BE2C (cell line): ENCODE data around the gene NUDT7. TPM values are rescaled to one million over a fixed set of nuclear protein-coding genes. Genes with fewer than 3 reads are reported as not detected.

Source experiments
- DNase-seq: peaks from one replicate; pipeline ENCODE4 v3.0.0-alpha.2; 2020
- H3K27me3 ChIP-seq: fragments of 250-450 bp; sonication (Bioruptor Pico); 2 replicates; pipeline ENCODE4 v1.5.1; 2020; ENCODE audit warnings: mild to moderate bottlenecking
- H3K36me3 ChIP-seq: fragments of 250-450 bp; sonication (Bioruptor Pico); 2 replicates; pipeline ENCODE4 v1.5.1; 2020; ENCODE audit warnings: mild to moderate bottlenecking
- H3K4me1 ChIP-seq: fragments of 250-450 bp; sonication (Bioruptor Pico); 2 replicates; pipeline ENCODE4 v1.5.1; 2020
- H3K4me3 ChIP-seq: 2 replicates; pipeline ENCODE4 v1.5.1; 2011; ENCODE audit warnings: low read depth, low read length
- H3K9me3 ChIP-seq: fragments of 250-450 bp; sonication (Bioruptor Pico); 2 replicates; pipeline ENCODE4 v1.5.1; 2020
- CTCF ChIP-seq: IDR thresholded peaks from 2 replicates; pipeline ENCODE4 v1.5.1; 2012; ENCODE audit warnings: mild to moderate bottlenecking, low read depth, low read length
- polyA plus RNA-seq: library from polyadenylated mRNA; unstranded; fragments of >200 nt; gene quantifications from one replicate; pipeline ENCODE4 v1.2.1, GENCODE V29; 2012; ENCODE audit warnings: low read depth, missing spikeins; ENCODE audit not compliant: insufficient read length, insufficient read depth

NUDT7 gene
- polyA plus RNA-seq = 2.0 TPM

GRCh38 chr16:77722309-77723107, at the start of gene NUDT7:
Gene NUDT7 (plus strand): TSS chr16:77722514. CDS start chr16:77722583, 69 bp downstream.
- no peaks in the 10 kb centered on the region for H3K4me1 ChIP-seq
- no peaks in the 10 kb centered on the region for H3K36me3 ChIP-seq
- DNase-seq = peak; percentile 100
- H3K27me3 ChIP-seq = no peaks in the 10 kb centered on the region
- H3K4me3 ChIP-seq = peak within 1 kb of the TSS; percentile 88
- H3K9me3 ChIP-seq = no peaks in the 10 kb centered on the region
- TF ChIP-seq CTCF = peak; percentile 13; the same call in 1 of the 2 replicates

GRCh38 chr16:77674888-77675287, 47.4 kb upstream of the NUDT7 start:
- H3K36me3 ChIP-seq = no peaks in the 10 kb centered on the region
- TF ChIP-seq CTCF = no peak
- DNase-seq = no peak
- no peaks in the 10 kb centered on the region for H3K9me3 ChIP-seq
- H3K4me1 ChIP-seq = no peaks in the 10 kb centered on the region
- no peaks in the 10 kb centered on the region for H3K27me3 ChIP-seq
- no peak overlapping the region for H3K4me3 ChIP-seq

- Histone ChIP-seq H3K9me3 (no peaks in the 10 kb centered on the region), H3K4me3 (no peak overlapping the region), H3K4me1 (no peaks in the 10 kb centered on the region), H3K27me3 (no peaks in the 10 kb centered on the region), H3K36me3 (no peaks in the 10 kb centered on the region)
- DNase-seq = peak; percentile 65
- peak; percentile 92 for TF ChIP-seq CTCF
These were observed 46.6 kb upstream of the NUDT7 start for GRCh38 chr16:77675464-77676324.

GRCh38 chr16:77677129-77677528, 45.2 kb upstream of the NUDT7 start:
- Histone ChIP-seq H3K4me1 (no peaks in the 10 kb centered on the region), H3K27me3 (no peaks in the 10 kb centered on the region), H3K4me3 (no peak overlapping the region), H3K9me3 (no peaks in the 10 kb centered on the region), H3K36me3 (no peaks in the 10 kb centered on the region)
- DNase-seq = no peak
- TF ChIP-seq CTCF = no peak

GRCh38 chr16:77679391-77679790, 42.9 kb upstream of the NUDT7 start:
- no peak overlapping the region for H3K4me3 ChIP-seq
- DNase-seq = no peak
- no peak for TF ChIP-seq CTCF

More at GRCh38 chr16:77679391-77679790, 42.9 kb upstream of the NUDT7 start:
- no peaks in the 10 kb centered on the region for H3K4me1 ChIP-seq
- H3K36me3 ChIP-seq = no peaks in the 10 kb centered on the region
- no peaks in the 10 kb centered on the region for H3K9me3 ChIP-seq
- no peaks in the 10 kb centered on the region for H3K27me3 ChIP-seq
